MM.1S (cell line): ENCODE data around the gene EIF4A3.

ENCODE experiments used
- DNase-seq: peaks from one replicate; pipeline ENCODE4 v3.0.0-alpha.2; 2015
- H2AFZ ChIP-seq: fragments of 300-600 bp; sonication (generic); 2 replicates; pipeline ENCODE4 v1.6.0; 2016; ENCODE audit warnings: antibody characterized with exemption, low read length
- H3F3A ChIP-seq: fragments of 300-600 bp; sonication (generic); 2 replicates; pipeline ENCODE4 v1.6.1; 2016; ENCODE audit warnings: mild to moderate bottlenecking, antibody characterized with exemption, low read length, moderate library complexity, mixed read lengths; ENCODE audit not compliant: insufficient read depth
- H3K27ac ChIP-seq: fragments of 300-600 bp; sonication (generic); 2 replicates; pipeline ENCODE4 v1.5.1; 2016; ENCODE audit warnings: mild to moderate bottlenecking, low read length
- H3K27me3 ChIP-seq: fragments of 300-600 bp; sonication (generic); replicated peaks from 2 replicates; pipeline ENCODE4 v1.6.0; 2016; ENCODE audit warnings: low read length; ENCODE audit not compliant: insufficient read depth
- H3K36me3 ChIP-seq: fragments of 300-600 bp; sonication (generic); replicated peaks from 2 replicates; pipeline ENCODE4 v1.6.1; 2016; ENCODE audit warnings: mild to moderate bottlenecking, low read length, mixed read lengths; ENCODE audit not compliant: insufficient read depth
- H3K4me1 ChIP-seq: fragments of 300-600 bp; sonication (generic); 2 replicates; pipeline ENCODE4 v1.6.1; 2016; ENCODE audit warnings: low read length, mixed read lengths
- H3K4me2 ChIP-seq: fragments of 300-600 bp; sonication (generic); 2 replicates; pipeline ENCODE4 v1.6.0; 2016; ENCODE audit warnings: low read depth, low read length
- H3K4me3 ChIP-seq: fragments of 300-600 bp; sonication (generic); 2 replicates; pipeline ENCODE4 v1.5.1; 2016; ENCODE audit warnings: low read length, mixed read lengths
- H3K79me2 ChIP-seq: fragments of 300-600 bp; sonication (generic); 2 replicates; pipeline ENCODE4 v1.6.1; 2016; ENCODE audit warnings: mixed run types, low read length, mixed read lengths
- H3K9ac ChIP-seq: fragments of 300-600 bp; sonication (generic); 2 replicates; pipeline ENCODE4 v1.6.1; 2016; ENCODE audit warnings: low read length, mixed read lengths
- H3K9me2 ChIP-seq: fragments of 300-600 bp; sonication (generic); replicated peaks from 2 replicates; pipeline ENCODE4 v1.6.1; 2016; ENCODE audit warnings: mild to moderate bottlenecking, low read length, mixed read lengths; ENCODE audit not compliant: insufficient read depth
- H3K9me3 ChIP-seq: fragments of 300-600 bp; sonication (generic); replicated peaks from 2 replicates; pipeline ENCODE4 v1.6.1; 2016; ENCODE audit warnings: mild to moderate bottlenecking, low read length, mixed read lengths; ENCODE audit not compliant: insufficient read depth
- H4K20me1 ChIP-seq: fragments of 300-600 bp; sonication (generic); 2 replicates; pipeline ENCODE4 v1.6.1; 2016; ENCODE audit warnings: mild to moderate bottlenecking, low read length, moderate library complexity, mixed read lengths; ENCODE audit not compliant: insufficient read depth
- CTCF ChIP-seq: fragments of 300-600 bp; sonication (generic); IDR thresholded peaks from 2 replicates; pipeline ENCODE4 v1.5.1; 2016; ENCODE audit warnings: antibody characterized with exemption, low read length, mixed read lengths
- EZH2 ChIP-seq: fragments of 300-600 bp; sonication (generic); optimal IDR thresholded peaks from 2 replicates; pipeline ENCODE3; 2017; ENCODE audit warnings: low read depth, mild to moderate bottlenecking, antibody characterized with exemption, low read length, mixed read lengths
- EZH2phosphoT487 ChIP-seq: fragments of 300-600 bp; sonication (generic); IDR thresholded peaks from 2 replicates; pipeline ENCODE4 v1.6.1; 2018; ENCODE audit warnings: antibody characterized with exemption, low read length

Gene EIF4A3

GRCh38 chr17:80110447-80110812 lies 36.5 kb downstream of the EIF4A3 start:
- Histone ChIP-seq H3K27me3 (peaks cover 97% of the 10 kb centered on the region), H3K4me2 (no peak overlapping the region), H3K36me3 (no peaks in the 10 kb centered on the region), H3K27ac (no peak overlapping the region), H4K20me1 (no peaks in the 10 kb centered on the region), H3K9me2 (no peaks in the 10 kb centered on the region), H3K4me1 (no peaks in the 10 kb centered on the region), H3K79me2 (no peaks in the 10 kb centered on the region), H3K4me3 (no peak overlapping the region), H2AFZ (no peak overlapping the region), H3F3A (no peaks in the 10 kb centered on the region), H3K9me3 (no peaks in the 10 kb centered on the region), H3K9ac (no peak overlapping the region)
- no peak for DNase-seq
- TF ChIP-seq CTCF: no peak
- no peak for TF ChIP-seq EZH2
- TF ChIP-seq EZH2phosphoT487: no peak

- Histone ChIP-seq H3K27ac (no peak overlapping the region), H3K4me1 (no peaks in the 10 kb centered on the region)
Measured at GRCh38 chr17:80109713-80110446, 37.0 kb downstream of the EIF4A3 start.

GRCh38 chr17:80109066-80109660 lies 37.8 kb downstream of the EIF4A3 start:
- no peak overlapping the region for H3K9ac ChIP-seq
- H2AFZ ChIP-seq: no peak overlapping the region
- H3K36me3 ChIP-seq: no peaks in the 10 kb centered on the region
- no peaks in the 10 kb centered on the region for H3K4me1 ChIP-seq
- no peaks in the 10 kb centered on the region for H3K9me2 ChIP-seq
- H3K27me3 ChIP-seq: peaks cover 86% of the 10 kb centered on the region
- H3K27ac ChIP-seq: no peak overlapping the region
- no peak for DNase-seq
- H3K9me3 ChIP-seq: no peaks in the 10 kb centered on the region
- H3K4me2 ChIP-seq: no peak overlapping the region
- H3K4me3 ChIP-seq: no peak overlapping the region
- H3F3A ChIP-seq: no peaks in the 10 kb centered on the region
- H3K79me2 ChIP-seq: no peaks in the 10 kb centered on the region
- no peaks in the 10 kb centered on the region for H4K20me1 ChIP-seq
- TF ChIP-seq CTCF (no peak), EZH2 (no peak), EZH2phosphoT487 (no peak)

More at GRCh38 chr17:80109713-80110446, 37.0 kb downstream of the EIF4A3 start:
- H3F3A ChIP-seq: no peaks in the 10 kb centered on the region
- H3K4me3 ChIP-seq: no peak overlapping the region
- H3K9me3 ChIP-seq: no peaks in the 10 kb centered on the region
- no peaks in the 10 kb centered on the region for H3K79me2 ChIP-seq
- H3K36me3 ChIP-seq: no peaks in the 10 kb centered on the region
- no peaks in the 10 kb centered on the region for H3K9me2 ChIP-seq
- no peak overlapping the region for H2AFZ ChIP-seq
- H3K27me3 ChIP-seq: peaks cover 93% of the 10 kb centered on the region
- no peak overlapping the region for H3K4me2 ChIP-seq
- no peak for TF ChIP-seq EZH2
- TF ChIP-seq CTCF: no peak
- TF ChIP-seq EZH2phosphoT487: no peak
- no peak overlapping the region for H3K9ac ChIP-seq
- no peaks in the 10 kb centered on the region for H4K20me1 ChIP-seq
- DNase-seq: no peak
